GM12891 (cell line): ENCODE measurements around the gene DAND5.

Experiments
- POLR2A ChIP-seq: IDR thresholded peaks from 2 replicates; pipeline ENCODE4 v1.6.1; 2011; ENCODE audit warnings: low read depth, low read length, control low read depth
- POLR2AphosphoS5 ChIP-seq: IDR thresholded peaks from 2 replicates; pipeline ENCODE4 v1.6.1; 2011; ENCODE audit warnings: low read depth, low read length, control low read depth
- TAF1 ChIP-seq: IDR thresholded peaks from 2 replicates; pipeline ENCODE4 v1.6.1; 2011; ENCODE audit warnings: low read depth, low read length, control low read depth

DNA sequence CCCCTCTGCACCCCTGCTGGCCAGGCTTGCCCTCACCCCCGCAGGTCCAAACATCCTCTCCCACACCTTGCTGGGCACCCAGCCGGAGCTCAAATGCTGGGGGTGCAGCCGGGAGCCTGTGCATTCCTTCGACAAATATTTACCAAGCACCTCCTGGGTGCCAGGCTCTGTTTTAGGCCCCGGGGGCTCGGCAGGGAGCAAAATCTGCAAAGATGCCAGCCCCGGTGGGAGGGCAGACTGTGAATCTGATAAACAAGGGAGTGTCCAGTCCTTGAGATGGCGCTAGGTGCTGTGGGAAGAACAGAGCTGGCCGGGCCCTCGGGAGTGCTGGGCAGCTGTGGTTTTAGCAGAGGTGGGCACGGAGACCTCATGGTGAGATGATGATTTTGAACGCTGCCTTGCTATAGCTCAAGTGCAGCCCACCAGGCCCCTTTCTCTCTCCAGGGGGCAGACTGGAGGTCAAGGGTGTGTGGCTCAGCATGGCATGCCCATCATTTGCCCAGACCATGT lies 36.5 kb downstream of the DAND5 start:
- no peak for TF ChIP-seq POLR2A
- TF ChIP-seq POLR2AphosphoS5 = no peak
- TF ChIP-seq TAF1 = no peak
